ENCODE data around the gene PPP2R2C.
A peak's percentile ranks its signal among the peaks of the same experiment; 100 is the strongest.

Gene PPP2R2C

DNA sequence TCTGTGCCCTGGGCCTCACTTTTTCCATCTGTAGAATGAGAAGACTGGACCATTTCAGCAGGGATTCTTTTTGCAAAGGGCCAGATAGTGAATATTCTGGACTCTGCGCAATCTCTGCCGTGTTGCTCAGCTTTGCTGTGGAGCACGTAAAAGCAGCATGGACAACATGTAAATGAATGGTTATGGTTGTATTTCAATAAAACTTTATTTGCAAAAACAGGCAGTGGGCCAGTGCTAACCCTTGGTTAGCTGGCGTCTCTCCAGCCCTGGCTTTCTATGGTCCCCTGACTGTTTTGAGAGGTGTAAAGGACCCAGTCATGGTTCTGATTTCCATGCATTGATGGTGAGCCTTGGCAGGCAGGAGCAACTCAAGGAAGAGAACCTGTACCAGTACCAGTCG lies 184.1 kb downstream of the PPP2R2C start:
- H3K9me3 Mint-ChIP-seq = no peaks in the 10 kb centered on the region
- H3K4me1 Mint-ChIP-seq = no peaks in the 10 kb centered on the region
- no peak overlapping the region for H3K27ac Mint-ChIP-seq
- no peak overlapping the region for H3K4me3 Mint-ChIP-seq
- TF ChIP-seq, protein P1, sequence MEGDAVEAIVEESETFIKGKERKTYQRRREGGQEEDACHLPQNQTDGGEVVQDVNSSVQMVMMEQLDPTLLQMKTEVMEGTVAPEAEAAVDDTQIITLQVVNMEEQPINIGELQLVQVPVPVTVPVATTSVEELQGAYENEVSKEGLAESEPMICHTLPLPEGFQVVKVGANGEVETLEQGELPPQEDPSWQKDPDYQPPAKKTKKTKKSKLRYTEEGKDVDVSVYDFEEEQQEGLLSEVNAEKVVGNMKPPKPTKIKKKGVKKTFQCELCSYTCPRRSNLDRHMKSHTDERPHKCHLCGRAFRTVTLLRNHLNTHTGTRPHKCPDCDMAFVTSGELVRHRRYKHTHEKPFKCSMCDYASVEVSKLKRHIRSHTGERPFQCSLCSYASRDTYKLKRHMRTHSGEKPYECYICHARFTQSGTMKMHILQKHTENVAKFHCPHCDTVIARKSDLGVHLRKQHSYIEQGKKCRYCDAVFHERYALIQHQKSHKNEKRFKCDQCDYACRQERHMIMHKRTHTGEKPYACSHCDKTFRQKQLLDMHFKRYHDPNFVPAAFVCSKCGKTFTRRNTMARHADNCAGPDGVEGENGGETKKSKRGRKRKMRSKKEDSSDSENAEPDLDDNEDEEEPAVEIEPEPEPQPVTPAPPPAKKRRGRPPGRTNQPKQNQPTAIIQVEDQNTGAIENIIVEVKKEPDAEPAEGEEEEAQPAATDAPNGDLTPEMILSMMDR (IDR thresholded peaks at IDR 0.05) = no peak
- peaks cover 3% of the 10 kb centered on the region for H3K27me3 Mint-ChIP-seq (ENCODE audit: low read depth, poor library complexity)
- peaks cover 14% of the 10 kb centered on the region for H3K36me3 Mint-ChIP-seq (ENCODE audit: low read depth)
- no peak for DNase-seq

DNA sequence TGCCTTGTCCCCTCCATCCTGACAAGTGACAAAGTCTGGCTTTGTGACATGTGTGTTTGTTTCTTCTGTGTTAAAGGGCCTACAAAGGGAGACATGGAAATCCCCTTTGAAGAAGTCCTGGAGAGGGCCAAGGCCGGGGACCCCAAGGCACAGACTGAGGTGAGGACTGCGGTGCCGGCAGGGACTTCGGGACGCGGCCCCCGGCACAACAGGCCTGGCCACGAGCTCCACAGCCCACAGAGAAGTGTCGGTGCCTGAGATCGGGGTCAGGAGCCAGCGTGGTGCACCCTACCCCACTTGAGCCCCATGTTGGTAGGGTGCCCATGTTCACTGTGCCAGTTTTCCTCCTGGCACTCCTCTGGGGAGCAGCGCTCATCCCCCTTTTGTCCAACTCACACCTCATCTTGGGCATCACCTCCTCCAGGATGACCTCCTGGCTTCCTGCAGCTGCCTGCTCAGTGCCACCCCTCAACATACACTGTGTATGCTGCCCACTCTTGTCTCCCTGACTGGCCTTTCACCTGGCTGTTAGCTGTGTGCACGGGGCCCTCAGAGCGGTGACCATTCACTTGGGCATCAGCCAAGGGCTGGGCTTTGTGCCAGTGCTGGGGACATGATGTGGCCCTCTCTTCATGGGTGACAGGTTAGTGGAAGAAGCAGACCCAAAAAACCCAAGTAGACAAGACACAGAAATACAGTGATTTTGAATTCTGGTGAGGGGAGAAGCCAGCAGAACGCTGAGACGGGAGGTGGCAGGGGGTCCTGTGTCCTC lies 185.2 kb downstream of the PPP2R2C start:
- Mint-ChIP-seq H3K4me3 (no peak overlapping the region), H3K27ac (no peak overlapping the region), H3K27me3 (ENCODE audit: low read depth, poor library complexity) (peaks cover 3% of the 10 kb centered on the region), H3K36me3 (ENCODE audit: low read depth) (peaks cover 14% of the 10 kb centered on the region), H3K9me3 (no peaks in the 10 kb centered on the region), H3K4me1 (no peaks in the 10 kb centered on the region)
- TF ChIP-seq, protein P1 (IDR thresholded peaks at IDR 0.05) = no peak
- no peak for DNase-seq

DNA sequence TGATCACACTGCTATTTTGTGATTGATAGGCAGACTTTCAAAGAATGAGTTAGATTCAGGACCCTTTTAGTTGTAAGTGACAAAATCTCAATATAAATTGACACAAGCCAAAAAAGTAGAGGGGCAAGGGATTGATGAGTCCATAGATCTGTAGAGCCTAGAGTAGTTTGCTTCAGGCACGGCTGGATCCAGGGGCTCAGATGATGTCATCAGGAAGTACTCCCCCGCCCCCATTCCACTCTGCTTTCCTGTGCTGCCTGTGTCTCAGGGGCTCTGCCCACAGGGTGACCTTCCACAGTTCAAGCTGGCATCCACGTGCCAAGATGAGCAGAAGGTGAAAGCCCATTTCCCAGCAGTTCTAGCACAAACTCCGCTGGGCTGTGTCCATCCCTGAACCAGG lies 189.1 kb downstream of the PPP2R2C start:
- TF ChIP-seq, protein P1 (IDR thresholded peaks at IDR 0.05) = no peak
- H3K27me3 Mint-ChIP-seq (ENCODE audit: low read depth, poor library complexity) = peaks cover 3% of the 10 kb centered on the region
- no peak for DNase-seq

DNA sequence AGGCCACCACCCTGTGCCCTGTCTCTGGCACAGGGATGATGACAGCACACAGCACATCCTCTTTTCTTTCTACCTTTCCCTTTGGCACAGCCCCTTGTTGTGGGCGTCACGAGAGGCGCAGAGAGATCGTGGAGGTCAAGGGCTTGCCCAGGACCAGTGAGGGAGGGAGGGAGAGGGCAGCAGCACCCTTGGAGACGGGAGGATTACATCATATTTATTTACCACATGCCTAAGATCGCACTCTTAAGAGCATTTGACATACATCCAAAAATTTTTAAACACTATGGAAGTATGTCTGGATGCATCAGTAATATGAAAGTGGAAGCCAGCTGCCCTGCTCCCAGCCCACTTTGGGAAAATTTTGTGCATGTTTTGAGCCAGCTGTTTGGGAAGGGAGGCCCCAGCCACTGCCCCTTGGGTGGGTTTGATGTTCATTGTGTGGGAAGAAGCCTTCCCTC lies 190.1 kb downstream of the PPP2R2C start:
- peak overlapping the region; percentile 69 for H3K27ac Mint-ChIP-seq
- H3K36me3 Mint-ChIP-seq (ENCODE audit: low read depth) = peaks cover 7% of the 10 kb centered on the region
- TF ChIP-seq, protein P1 (IDR thresholded peaks at IDR 0.05) = no peak
- peaks cover 12% of the 10 kb centered on the region for H3K4me1 Mint-ChIP-seq
- no peak for DNase-seq
- H3K27me3 Mint-ChIP-seq (ENCODE audit: low read depth, poor library complexity) = peaks cover 3% of the 10 kb centered on the region
- H3K4me3 Mint-ChIP-seq = no peak overlapping the region
- H3K9me3 Mint-ChIP-seq = no peaks in the 10 kb centered on the region

More for the DNA sequence above, 189.1 kb downstream of the PPP2R2C start:
- Mint-ChIP-seq H3K27ac (no peak overlapping the region), H3K4me1 (peaks cover 12% of the 10 kb centered on the region), H3K4me3 (no peak overlapping the region), H3K36me3 (ENCODE audit: low read depth) (peaks cover 9% of the 10 kb centered on the region), H3K9me3 (no peaks in the 10 kb centered on the region)

DNA sequence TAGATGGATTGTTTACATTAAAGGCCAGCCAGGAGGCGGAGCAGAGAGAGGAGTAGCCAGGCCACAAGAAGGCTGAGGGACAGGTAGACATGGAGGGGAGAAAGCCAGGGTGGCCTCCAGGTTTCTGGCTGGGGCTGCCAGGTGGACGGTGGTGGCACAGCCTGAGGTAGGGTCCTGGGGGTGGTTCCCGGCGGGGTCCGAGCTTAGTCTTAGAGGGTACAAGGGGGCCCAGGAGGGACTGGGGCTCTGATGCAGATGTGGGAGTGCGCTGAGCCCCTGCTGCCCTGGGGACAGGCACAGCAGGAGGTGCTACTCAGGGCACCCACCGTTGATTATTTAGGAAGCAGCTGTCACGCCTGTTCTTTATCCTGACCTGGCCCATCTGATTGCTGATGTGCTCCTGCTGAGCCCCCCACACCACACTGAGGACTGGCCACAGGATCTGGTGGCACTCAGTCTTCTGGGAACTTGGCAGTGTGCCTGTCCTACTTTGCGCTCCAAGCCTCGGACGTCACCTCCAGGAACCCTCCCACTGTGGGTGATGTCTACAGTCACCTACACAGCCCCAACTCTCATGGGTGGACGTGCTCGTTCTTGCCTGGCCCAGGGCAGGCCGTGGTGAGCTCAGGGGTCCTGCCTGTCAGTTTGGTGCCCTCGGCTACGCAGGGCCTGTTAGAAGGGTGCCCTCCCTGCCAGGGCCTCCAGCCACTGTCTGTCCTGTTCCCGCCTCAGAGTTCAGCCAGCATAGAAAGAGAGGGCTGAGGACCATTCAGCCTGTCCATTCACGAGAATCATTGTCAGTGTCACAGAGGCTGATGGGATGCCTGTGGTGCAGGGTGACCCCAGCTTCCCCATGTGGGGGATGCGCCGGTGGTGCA lies 190.7 kb downstream of the PPP2R2C start:
- Mint-ChIP-seq H3K4me3 (no peak overlapping the region), H3K27ac (peak overlapping the region; percentile 69), H3K36me3 (ENCODE audit: low read depth) (peaks cover 5% of the 10 kb centered on the region), H3K27me3 (ENCODE audit: low read depth, poor library complexity) (peaks cover 3% of the 10 kb centered on the region), H3K4me1 (peaks cover 17% of the 10 kb centered on the region), H3K9me3 (no peaks in the 10 kb centered on the region)
- TF ChIP-seq, protein P1 (IDR thresholded peaks at IDR 0.05) = no peak
- DNase-seq = no peak
